AG20443 (cell line): ENCODE data around the gene RANBP1.
"Not testable (repeated sequence)": the region's sequence is repeated elsewhere in the genome, so short reads cannot be mapped to it uniquely, and the experiment has no call there.

Experiments used
- DNase-seq: peaks from one replicate; pipeline ENCODE4 v3.0.0; 2012; ENCODE audit warnings: low spot score, mixed read lengths

RANBP1 gene

GRCh38 chr22:20115691-20116375 is at the start of gene RANBP1:
RANBP1 (plus strand) TSS chr22:20116104; CDS start chr22:20116185, 81 bp downstream.
- no peak for DNase-seq

GRCh38 chr22:20066617-20067383 is 49.1 kb upstream of the RANBP1 start:
- no peak for DNase-seq

- not testable (repeated sequence) for DNase-seq
Measured at GRCh38 chr22:20067384-20067682, 48.6 kb upstream of the RANBP1 start.

- no peak for DNase-seq
Measured at GRCh38 chr22:20068640-20069039, 47.3 kb upstream of the RANBP1 start.

- no peak for DNase-seq
Measured at GRCh38 chr22:20069331-20070042, 46.4 kb upstream of the RANBP1 start.

GRCh38 chr22:20071524-20071972 is 44.4 kb upstream of the RANBP1 start:
- DNase-seq = no peak

- DNase-seq = no peak
Measured at GRCh38 chr22:20076627-20077172, 39.2 kb upstream of the RANBP1 start.

- DNase-seq = peak; percentile 99
Measured at GRCh38 chr22:20079745-20080444, 36.0 kb upstream of the RANBP1 start, which contains the start of gene DGCR8. DGCR8 (plus strand) TSS chr22:20080241; CDS start chr22:20085964, 5,723 bp downstream.

- peak; percentile 84 for DNase-seq
Measured at GRCh38 chr22:20080445-20080775, 35.5 kb upstream of the RANBP1 start.

- DNase-seq = peak; percentile 64
Measured at GRCh38 chr22:20080776-20081654, 34.9 kb upstream of the RANBP1 start.

GRCh38 chr22:20083157-20083890 is 32.6 kb upstream of the RANBP1 start:
- DNase-seq = no peak

- no peak for DNase-seq
Measured at GRCh38 chr22:20083891-20084546, 31.9 kb upstream of the RANBP1 start.

GRCh38 chr22:20084547-20085413 is 31.1 kb upstream of the RANBP1 start:
- no peak for DNase-seq

GRCh38 chr22:20085651-20086050 is 30.3 kb upstream of the RANBP1 start:
- no peak for DNase-seq

- DNase-seq = no peak
Measured at GRCh38 chr22:20086101-20086599, 29.8 kb upstream of the RANBP1 start.

- DNase-seq = no peak
Measured at GRCh38 chr22:20086763-20087162, 29.1 kb upstream of the RANBP1 start.

- DNase-seq = no peak
Measured at GRCh38 chr22:20087319-20088262, 28.3 kb upstream of the RANBP1 start.
